H1 (cell line): ENCODE measurements around the gene HTR6. TPM values are rescaled to one million over a fixed set of nuclear protein-coding genes. Genes with fewer than 3 reads are reported as not detected.
A peak's percentile ranks its signal among the peaks of the same experiment; 100 is the strongest.

Experiments
- CTCF ChIA-PET: fragments of 300-600 bp; sonication (Branson Sonifier 250); formaldehyde crosslinking; loops from one replicate; lab custom pipeline; 2021; ENCODE audit not compliant: partially characterized antibody; lab: Charles Lee
- POLR2A ChIA-PET: fragments of 300-600 bp; sonication (Branson Sonifier 250); formaldehyde crosslinking; loops from one replicate; lab custom pipeline; 2021; ENCODE audit warnings: inconsistent platforms; ENCODE audit not compliant: partially characterized antibody; lab: Charles Lee
- DNase-seq, 2 experiments: peaks; one replicate each; pipeline versions ENCODE4 v3.0.0 to v3.0.0-alpha.2; 2010 to 2022; ENCODE audit warnings: low spot score in 2 of 2, low read depth in 1 of 2, mixed read lengths in 1 of 2
- FAIRE-seq: peaks from 2 replicates; lab custom pipeline; 2011; peaks lifted over from hg19 to GRCh38; lab: Jason Lieb, UNC
- H2AFZ ChIP-seq: 2 replicates; pipeline ENCODE4 v1.8.1; 2012; ENCODE audit warnings: low read length, inconsistent platforms
- H2AK5ac ChIP-seq: 2 replicates; pipeline ENCODE4 v1.6.1; 2013; ENCODE audit warnings: low read depth, low read length
- H2BK120ac ChIP-seq: replicated peaks from 2 replicates; pipeline ENCODE3; 2013; ENCODE audit warnings: low read depth, low read length, inconsistent platforms
- H2BK12ac ChIP-seq: 2 replicates; pipeline ENCODE4 v1.6.1; 2013; ENCODE audit warnings: low read depth, low read length
- H2BK15ac ChIP-seq: 2 replicates; pipeline ENCODE4 v1.6.1; 2013; ENCODE audit warnings: low read length
- H2BK20ac ChIP-seq: 2 replicates; pipeline ENCODE4 v1.6.1; 2013; ENCODE audit warnings: low read length
- H2BK5ac ChIP-seq: 2 replicates; pipeline ENCODE4 v1.6.1; 2013; ENCODE audit warnings: low read depth, low read length
- H3K14ac ChIP-seq: 2 replicates; pipeline ENCODE4 v1.6.1; 2013; ENCODE audit warnings: inconsistent platforms; ENCODE audit not compliant: insufficient read length
- H3K18ac ChIP-seq: 2 replicates; pipeline ENCODE4 v1.6.1; 2013; ENCODE audit warnings: low read length; ENCODE audit errors: extremely low read depth
- H3K23ac ChIP-seq: 2 replicates; pipeline ENCODE4 v1.6.1; 2013; ENCODE audit warnings: inconsistent platforms; ENCODE audit not compliant: insufficient read length
- H3K23me2 ChIP-seq: 2 replicates; pipeline ENCODE4 v1.6.1; 2013; ENCODE audit warnings: low read depth, low read length
- H3K27ac ChIP-seq: 2 replicates; pipeline ENCODE4 v1.6.1; 2011; ENCODE audit warnings: low read depth, low read length, inconsistent platforms
- H3K27me3 ChIP-seq, 4 experiments: replicated peaks in 1 of 4; 1 replicate in 1 of 4; 2 replicates in 3 of 4; pipeline versions ENCODE4 v1.6.1 to v1.8.1; 2011 to 2013; ENCODE audit warnings: low read length in 3 of 4, mild to moderate bottlenecking in 3 of 4, inconsistent platforms in 2 of 4, mixed read lengths in 2 of 4, moderate library complexity in 1 of 4; ENCODE audit not compliant: control insufficient read depth in 3 of 4, insufficient read depth in 3 of 4; ENCODE audit errors: extremely low read depth in 1 of 4
- H3K36me3 ChIP-seq, 4 experiments: 2 replicates each; pipeline versions ENCODE4 v1.6.1 to v1.8.1; 2011 to 2013; ENCODE audit warnings: mild to moderate bottlenecking in 4 of 4, low read length in 3 of 4, moderate library complexity in 2 of 4, control low read depth in 1 of 4, inconsistent platforms in 1 of 4; ENCODE audit not compliant: insufficient read depth in 4 of 4, control insufficient read depth in 2 of 4
- H3K4ac ChIP-seq: replicated peaks from 2 replicates; pipeline ENCODE3; 2013; ENCODE audit warnings: low read length, low read depth, mixed read lengths, inconsistent platforms; ENCODE audit not compliant: insufficient read length
- H3K4me1 ChIP-seq, 4 experiments: replicated peaks in 1 of 4; 1 replicate in 1 of 4; 2 replicates in 3 of 4; pipeline versions ENCODE4 v1.6.1 to v1.8.1; 2011 to 2013; ENCODE audit warnings: low read length in 3 of 4, inconsistent platforms in 2 of 4, mixed read lengths in 1 of 4; ENCODE audit not compliant: insufficient read depth in 4 of 4, control insufficient read depth in 3 of 4
- H3K4me2 ChIP-seq, 2 experiments: 2 replicates each; pipeline versions ENCODE4 v1.6.1 to v1.8.1; 2011 to 2013; ENCODE audit warnings: low read depth in 2 of 2, low read length in 2 of 2, control low read depth in 1 of 2, inconsistent platforms in 1 of 2, mild to moderate bottlenecking in 1 of 2; ENCODE audit not compliant: insufficient read depth in 1 of 2
- H3K4me3 ChIP-seq, 4 experiments: fragments of 200-600, 300-600 bp in 1 of 4; sonication (generic), shearing (Covaris generic), sonication (Bioruptor Twin) in 1 of 4; 2 replicates each; pipeline versions ENCODE4 v1.5.1 to v1.8.1; 2011 to 2016; ENCODE audit warnings: low read length in 4 of 4, low read depth in 3 of 4, control low read depth in 2 of 4, inconsistent platforms in 2 of 4, mild to moderate bottlenecking in 2 of 4, mixed read lengths in 1 of 4, moderate library complexity in 1 of 4; ENCODE audit not compliant: insufficient read depth in 2 of 4; ENCODE audit errors: extremely low read depth in 1 of 4
- H3K56ac ChIP-seq: replicated peaks from 2 replicates; pipeline ENCODE3; 2013; ENCODE audit warnings: low read depth, mild to moderate bottlenecking, mixed read lengths, low read length, inconsistent platforms; ENCODE audit not compliant: insufficient read length
- H3K79me1 ChIP-seq: 2 replicates; pipeline ENCODE4 v1.6.1; 2013; ENCODE audit warnings: low read depth, low read length, control low read depth
- H3K79me2 ChIP-seq, 2 experiments: 2 replicates each; pipeline versions ENCODE4 v1.6.1 to v1.8.1; 2012 to 2013; ENCODE audit warnings: low read length in 2 of 2, mild to moderate bottlenecking in 2 of 2, inconsistent platforms in 1 of 2; ENCODE audit not compliant: insufficient read depth in 2 of 2, control insufficient read depth in 1 of 2
- H3K9ac ChIP-seq, 4 experiments: replicated peaks in 1 of 4; 1 replicate in 1 of 4; 2 replicates in 3 of 4; pipeline versions ENCODE4 v1.6.1 to v1.8.1; 2011 to 2013; ENCODE audit warnings: low read depth in 3 of 4, low read length in 3 of 4, control low read depth in 2 of 4, mild to moderate bottlenecking in 2 of 4, moderate library complexity in 2 of 4, inconsistent platforms in 1 of 4; ENCODE audit errors: extremely low read depth in 1 of 4
- H3K9me3 ChIP-seq, 2 experiments: 2 replicates each; pipeline versions ENCODE4 v1.6.1 to v1.8.1; 2012 to 2013; ENCODE audit warnings: mild to moderate bottlenecking in 2 of 2, moderate library complexity in 2 of 2, control low read depth in 1 of 2, inconsistent platforms in 1 of 2, low read depth in 1 of 2, low read length in 1 of 2, mixed read lengths in 1 of 2; ENCODE audit not compliant: insufficient read depth in 2 of 2
- H4K20me1 ChIP-seq, 2 experiments: replicated peaks in 1 of 2; 2 replicates each; pipeline versions ENCODE3 to v1.8.1; 2011 to 2013; ENCODE audit warnings: inconsistent platforms in 2 of 2, low read length in 2 of 2, mild to moderate bottlenecking in 1 of 2; ENCODE audit not compliant: insufficient read depth in 2 of 2, control insufficient read depth in 1 of 2
- H4K5ac ChIP-seq: 2 replicates; pipeline ENCODE4 v1.6.1; 2013; ENCODE audit warnings: low read length, low read depth, mixed read lengths, inconsistent platforms; ENCODE audit not compliant: insufficient read length
- H4K8ac ChIP-seq: 2 replicates; pipeline ENCODE4 v1.8.0; 2013; ENCODE audit warnings: mild to moderate bottlenecking, moderate library complexity, low read length, inconsistent platforms; ENCODE audit not compliant: insufficient read depth; ENCODE audit errors: extremely low read depth
- H4K91ac ChIP-seq: replicated peaks from 2 replicates; pipeline ENCODE3; 2013; ENCODE audit warnings: low read length, mixed read lengths, inconsistent platforms; ENCODE audit not compliant: insufficient read length
- GABPA ChIP-seq: IDR thresholded peaks from 2 replicates; pipeline ENCODE4 v1.6.1; 2011; ENCODE audit warnings: mild to moderate bottlenecking, low read length, moderate library complexity, borderline replicate concordance; ENCODE audit not compliant: insufficient read depth
- WGBS, 2 experiments: shearing (Covaris generic) in 1 of 2; methylation state at CpG; one replicate each; pipeline versions ENCODE4 v1.1.6 to v1.1.7; 2013 to 2015; ENCODE audit warnings: low lambda C conversion rate in 2 of 2, mixed read lengths in 2 of 2, inconsistent platforms in 1 of 2, low coverage in 1 of 2, missing lambda C conversion rate in 1 of 2; ENCODE audit not compliant: insufficient replicate concordance in 2 of 2, insufficient coverage in 1 of 2, insufficient read length in 1 of 2; ENCODE audit errors: extremely low coverage in 1 of 2, missing lambda C conversion rate in 1 of 2; 5-methylcytosine and 5-hydroxymethylcytosine counted together
- polyA plus RNA-seq, 7 experiments: library from polyadenylated mRNA; depleted of rRNA in 3 of 7; stranded (reverse) in 5 of 7; unstranded in 2 of 7; fragments of >200 nt in 5 of 7; fragments of 200-250 nt in 2 of 7; gene quantifications; 1 replicate in 5 of 7; 2 replicates in 1 of 7; 4 replicates in 1 of 7; pipeline versions ENCODE4 v1.2.1 to v1.2.3, GENCODE V29; 2011 to 2013; ENCODE audit warnings: missing spikeins in 2 of 7, mixed read lengths in 2 of 7
- total RNA-seq: library from RNA; stranded (reverse); fragmentation: NEBNext Ultra II Directional; extraction: Animal tissue kit (Norgen Biotek cat#: 25700); gene quantifications from 2 replicates; pipeline ENCODE4 v1.2.1, GENCODE V29; 2021

HTR6 gene
- total and polyA plus RNA-seq, 2 of the 8 experiments (the other 6 are each of a cell fraction or from before 2014, with no cell fraction given) = 0.76 to 0.95 TPM

GRCh38 chr1:19670787-19671186 lies 6.1 kb downstream of the HTR6 start:
- H3K9ac ChIP-seq = no peak overlapping the region
- peaks cover 10 to 21% (median 15%) of the 10 kb centered on the region in 4 experiments for H3K27me3 ChIP-seq
- peaks cover 0 to 2% of the 10 kb centered on the region in 2 experiments for H4K20me1 ChIP-seq
- H2AFZ ChIP-seq = no peak overlapping the region
- no peak overlapping the region for H2BK20ac ChIP-seq
- H2BK15ac ChIP-seq = no peak overlapping the region
- H2BK120ac ChIP-seq = no peak overlapping the region
- no peak overlapping the region for H3K4ac ChIP-seq
- 0 out of 2 replicates have a peak overlapping the region, but pooled peaks have one; percentile 82 for H2AK5ac ChIP-seq
- no peak overlapping the region for H3K56ac ChIP-seq
- no peaks in the 10 kb centered on the region for H3K79me1 ChIP-seq
- no peak overlapping the region for H3K4me2 ChIP-seq
- no peaks in the 10 kb centered on the region for H3K9me3 ChIP-seq
- no peak overlapping the region for H4K5ac ChIP-seq
- no peak overlapping the region for H3K23ac ChIP-seq
- no peak overlapping the region for H3K18ac ChIP-seq
- H2BK5ac ChIP-seq = no peak overlapping the region
- H3K36me3 ChIP-seq = no peaks in the 10 kb centered on the region
- ChIA-PET POLR2A (no interaction called here), CTCF (interaction anchor here (1.0 to 6.8 kb wide), 3 partner anchors 10 to 323 kb away, joined by 3 to 68 read pairs (median 9); no protein-coding TSS in a partner anchor)
- H3K79me2 ChIP-seq = no peaks in the 10 kb centered on the region
- no peaks in the 10 kb centered on the region; a peak in 2 of 7 replicates for H3K4me1 ChIP-seq
- FAIRE-seq (no peak), DNase-seq (no peak)
- no peak overlapping the region for H4K91ac ChIP-seq
- H3K27ac ChIP-seq = no peak overlapping the region
- no peak overlapping the region for H4K8ac ChIP-seq
- TF ChIP-seq GABPA = no peak
- WGBS, 2 experiments = 87% methylated on average over 4 of the region's 4 CpGs; no CpG with 5 or more reads in 1 of the 2 experiments
- H3K23me2 ChIP-seq = peaks cover 3% of the 10 kb centered on the region; the same call in 1 of the 2 replicates
- no peak overlapping the region for H2BK12ac ChIP-seq
- H3K14ac ChIP-seq = no peak overlapping the region
- no peak overlapping the region for H3K4me3 ChIP-seq
